HEK293 (cell line): ENCODE results near the gene BUB1B.
"Not testable (repeated sequence)": the region's sequence is repeated elsewhere in the genome, so short reads cannot be mapped to it uniquely, and the experiment has no call there.

ENCODE experiments used
- CTCF ChIP-seq: fragments of 450-650 bp; formaldehyde crosslinking; IDR thresholded peaks from 2 replicates; pipeline ENCODE4 v1.5.1; 2016; ENCODE audit warnings: missing biosample characterization, missing genetic modification characterization
- GLI4 ChIP-seq: fragments of 450-650 bp; formaldehyde crosslinking; IDR thresholded peaks from 2 replicates; pipeline ENCODE4 v1.5.1; 2016; ENCODE audit warnings: missing biosample characterization, missing genetic modification characterization
- KLF10 ChIP-seq: fragments of 450-650 bp; IDR thresholded peaks from 2 replicates; pipeline ENCODE4 v1.5.1; 2018; ENCODE audit warnings: missing biosample characterization, mild to moderate bottlenecking, missing genetic modification characterization
- KLF9 ChIP-seq: fragments of 450-650 bp; formaldehyde crosslinking; IDR thresholded peaks from 2 replicates; pipeline ENCODE4 v1.5.1; 2016; ENCODE audit warnings: missing biosample characterization, missing genetic modification characterization, low read depth
- MZF1 ChIP-seq: fragments of 450-650 bp; formaldehyde crosslinking; IDR thresholded peaks from 2 replicates; pipeline ENCODE4 v1.5.1; 2017; ENCODE audit warnings: missing biosample characterization, missing genetic modification characterization, borderline replicate concordance
- RBAK ChIP-seq: fragments of 450-650 bp; formaldehyde crosslinking; IDR thresholded peaks from 2 replicates; pipeline ENCODE4 v1.5.1; 2016; ENCODE audit warnings: missing biosample characterization, missing genetic modification characterization
- ZNF114 ChIP-seq: fragments of 450-650 bp; formaldehyde crosslinking; IDR thresholded peaks from 2 replicates; pipeline ENCODE4 v1.5.0; 2017; ENCODE audit warnings: missing biosample characterization, missing genetic modification characterization
- ZNF18 ChIP-seq: fragments of 450-650 bp; formaldehyde crosslinking; IDR thresholded peaks from 2 replicates; pipeline ENCODE4 v1.5.1; 2016; ENCODE audit warnings: missing biosample characterization, missing genetic modification characterization
- ZNF488 ChIP-seq: fragments of 450-650 bp; formaldehyde crosslinking; IDR thresholded peaks from 2 replicates; pipeline ENCODE4 v1.5.1; 2016; ENCODE audit warnings: missing biosample characterization, missing genetic modification characterization
- ZNF514 ChIP-seq: fragments of 450-650 bp; formaldehyde crosslinking; IDR thresholded peaks from 2 replicates; pipeline ENCODE4 v1.5.1; 2016; ENCODE audit warnings: missing biosample characterization, missing genetic modification characterization
- ZNF555 ChIP-seq: fragments of 450-650 bp; formaldehyde crosslinking; conservative IDR thresholded peaks from 2 replicates; pipeline ENCODE4 v1.5.1; 2017; ENCODE audit warnings: missing biosample characterization, mild to moderate bottlenecking, missing genetic modification characterization, inconsistent platforms
- ZNF76 ChIP-seq: fragments of 450-650 bp; formaldehyde crosslinking; IDR thresholded peaks from 2 replicates; pipeline ENCODE4; 2016; ENCODE audit warnings: low read depth, missing biosample characterization, missing genetic modification characterization, borderline replicate concordance

GRCh38 chr15:40115106-40115505 lies 45.8 kb upstream of the BUB1B start:
- not testable (repeated sequence) for TF ChIP-seq CTCF (tag by site-specific recombination); GLI4 (tag by site-specific recombination); ZNF514; RBAK (tag by site-specific recombination); ZNF18 (tag by site-specific recombination); ZNF76 (tag by site-specific recombination); KLF9 (tag by site-specific recombination); ZNF114 (tag by site-specific recombination); KLF10 (tag by site-specific recombination); MZF1 (tag by site-specific recombination); ZNF555 (tag by site-specific recombination); ZNF488 (tag by site-specific recombination)
